ENCODE measurements around the gene PUS7L. TPM values are rescaled to one million over a fixed set of nuclear protein-coding genes. Genes with fewer than 3 reads are reported as not detected.

PUS7L gene
- total and polyA plus RNA-seq, 2 of the 13 experiments (the other 11 are each of a cell fraction or from before 2014, with no cell fraction given): 6.5 to 37.6 TPM

DNA sequence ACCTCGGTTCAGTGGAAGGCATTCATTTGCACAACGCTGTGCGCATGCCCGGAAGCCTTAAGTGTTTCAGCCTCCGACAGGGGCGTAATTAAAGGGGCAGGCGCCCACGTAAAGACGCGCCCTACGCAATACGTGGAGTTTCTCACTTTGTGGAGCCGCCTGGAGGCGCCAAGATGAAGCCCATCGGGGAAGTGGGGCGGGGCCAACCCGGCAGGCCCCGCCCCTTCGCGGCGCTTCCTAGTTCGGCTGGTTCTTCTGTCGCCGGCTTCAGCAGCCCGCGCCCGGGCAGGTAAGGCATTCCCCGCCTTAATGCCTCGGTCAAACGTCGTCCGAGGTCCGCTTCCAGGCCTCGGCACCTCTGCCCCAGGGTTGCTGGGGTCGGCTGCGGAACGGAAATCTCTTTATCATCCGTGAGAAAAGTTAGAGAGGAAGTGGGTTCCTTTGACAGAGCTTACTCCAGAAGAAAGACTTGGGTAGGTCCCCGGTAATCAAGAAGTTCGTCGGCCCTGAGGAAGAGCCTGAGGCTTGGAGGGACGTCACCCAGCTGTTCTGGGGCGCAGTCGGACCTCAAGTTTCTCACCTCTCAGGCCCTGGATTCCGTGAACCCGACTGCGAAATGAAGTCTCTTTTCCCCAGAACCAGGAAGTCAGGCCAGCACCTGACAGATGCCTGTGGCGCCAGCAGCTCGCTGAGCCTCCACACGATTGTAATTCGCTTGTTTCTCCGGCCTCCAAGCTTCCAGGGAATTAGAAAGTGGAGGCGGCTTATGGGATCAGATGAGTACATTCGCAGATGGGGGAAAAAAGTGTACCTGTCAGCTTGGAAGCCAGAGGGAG is at the start of gene PUS7L, which contains the start of gene IRAK4 (continued):
- TF ChIP-seq ZNF781 (CRISPR knock-in tag; IDR thresholded peaks at IDR 0.05; ENCODE audit: borderline replicate concordance, not compliant biosample characterization) (no peak), MIXL1 (CRISPR knock-in tag; IDR thresholded peaks at IDR 0.05) (peak; percentile 85), RBFOX2 (IDR thresholded peaks at IDR 0.05; ENCODE audit: low read depth, low read length) (peak; percentile 61; the same call in 1 of the 2 replicates), AGO2 (optimal IDR thresholded peaks at IDR 0.05; ENCODE audit: low read depth, low read length) (no peak), ZBTB21 (CRISPR knock-in tag; IDR thresholded peaks at IDR 0.05) (no peak), THRA (CRISPR knock-in tag; IDR thresholded peaks at IDR 0.05; ENCODE audit: borderline replicate concordance) (no peak), ZKSCAN1 (IDR thresholded peaks at IDR 0.05; ENCODE audit: low read length) (no peak), ZNF501 (CRISPR knock-in tag; IDR thresholded peaks at IDR 0.05) (peak; percentile 25; the same call in 1 of the 2 replicates), ZNF550 (CRISPR knock-in tag; IDR thresholded peaks at IDR 0.05; ENCODE audit: borderline replicate concordance) (no peak), HNF1B (CRISPR knock-in tag; IDR thresholded peaks at IDR 0.05) (no peak; the same call in 1 of the 2 replicates), ASH2L (IDR thresholded peaks at IDR 0.05; ENCODE audit: insufficient read length, low read depth, low read length) (peak; percentile 60), HNF4G (IDR thresholded peaks at IDR 0.05; ENCODE audit: borderline replicate concordance, low read depth, low read length) (no peak), HNF4G (CRISPR knock-in tag; IDR thresholded peaks at IDR 0.05; ENCODE audit: borderline replicate concordance, low read depth) (no peak), SP5 (CRISPR knock-in tag; IDR thresholded peaks at IDR 0.05; ENCODE audit: borderline replicate concordance, low read depth) (peak; percentile 10), ZNF567 (CRISPR knock-in tag; IDR thresholded peaks at IDR 0.05; ENCODE audit: borderline replicate concordance) (no peak), CHD2 (IDR thresholded peaks at IDR 0.05; ENCODE audit: low read depth, low read length) (no peak), TFDP1 (CRISPR knock-in tag; IDR thresholded peaks at IDR 0.05; ENCODE audit: borderline replicate concordance) (peak; percentile 23; the same call in 1 of the 2 replicates), ZNF7 (CRISPR knock-in tag; IDR thresholded peaks at IDR 0.05) (no peak), ZNF784 (CRISPR knock-in tag; IDR thresholded peaks at IDR 0.05; ENCODE audit: borderline replicate concordance) (no peak), TBX3 (IDR thresholded peaks at IDR 0.05; ENCODE audit: borderline replicate concordance) (no peak; the same call in 1 of the 2 replicates), TOPORS (CRISPR knock-in tag; IDR thresholded peaks at IDR 0.05) (no peak)

Data from HepG2 (cell line).